ENCODE measurements around the gene EVX1.

DNA sequence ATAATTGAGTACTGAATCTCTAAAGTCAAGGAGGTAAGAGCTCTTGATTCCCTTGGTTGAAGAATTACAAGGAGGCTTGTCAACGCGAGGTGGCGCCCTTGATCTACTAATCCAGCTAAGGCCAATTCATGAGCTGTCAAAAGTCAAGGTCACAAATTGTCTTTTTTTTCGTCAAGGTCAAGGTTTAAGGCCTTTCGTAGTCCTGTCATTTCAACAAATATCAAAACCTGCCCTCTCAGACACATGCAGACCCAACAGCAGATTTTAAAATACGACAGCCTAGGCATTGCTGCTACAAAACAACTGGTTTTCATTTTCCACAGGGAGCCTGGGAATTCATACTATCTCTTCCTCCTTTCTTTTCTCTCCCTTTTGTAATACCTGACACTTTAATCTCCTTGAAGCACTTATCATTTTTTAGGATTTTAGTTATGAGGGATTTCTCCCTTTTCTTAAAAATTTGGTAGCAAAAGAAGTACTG lies 46.3 kb upstream of the EVX1 start:
- peak; percentile 91 for TF ChIP-seq CTCF (conservative IDR thresholded peaks at IDR 0.05; ENCODE audit: low read depth, low read length)
- no peak for TF ChIP-seq EZH2 (IDR thresholded peaks at IDR 0.05; ENCODE audit: low read length, unreplicated experiment)
- TF ChIP-seq EZH2phosphoT487 (IDR thresholded peaks at IDR 0.05; ENCODE audit: borderline replicate concordance, low read length), result no peak

Measured in PC-3 (cell line).